NT2/D1 (cell line): ENCODE results near the gene MATK.
"Not testable (repeated sequence)": the region's sequence is repeated elsewhere in the genome, so short reads cannot be mapped to it uniquely, and the experiment has no call there.

ENCODE experiments used
- DNase-seq: peaks from one replicate; pipeline ENCODE4 v3.0.0-alpha.2; 2011; ENCODE audit warnings: low read depth, low spot score
- H3K27me3 ChIP-seq: 2 replicates; pipeline ENCODE4 v1.6.0; 2011; ENCODE audit warnings: mild to moderate bottlenecking; ENCODE audit not compliant: insufficient read length, insufficient read depth
- H3K36me3 ChIP-seq: 2 replicates; pipeline ENCODE4 v1.6.1; 2011; ENCODE audit warnings: mild to moderate bottlenecking, low read length, mixed read lengths; ENCODE audit not compliant: insufficient read depth, insufficient read length
- H3K4me1 ChIP-seq: 2 replicates; pipeline ENCODE4 v1.5.1; 2011; ENCODE audit not compliant: insufficient read depth, insufficient read length
- H3K4me3 ChIP-seq: 2 replicates; pipeline ENCODE4 v1.5.1; 2011; ENCODE audit warnings: low read depth; ENCODE audit not compliant: insufficient read length
- H3K9ac ChIP-seq: 2 replicates; pipeline ENCODE4 v1.6.0; 2011; ENCODE audit warnings: low read depth; ENCODE audit not compliant: insufficient read length
- H3K9me3 ChIP-seq: 2 replicates; pipeline ENCODE4 v1.5.1; 2011; ENCODE audit warnings: mild to moderate bottlenecking, low read length; ENCODE audit not compliant: insufficient read depth
- SUZ12 ChIP-seq: IDR thresholded peaks from 2 replicates; pipeline ENCODE4 v1.6.1; 2011; ENCODE audit not compliant: insufficient read length, insufficient read depth; ENCODE audit errors: extremely low read depth
- YY1 ChIP-seq: IDR thresholded peaks from 2 replicates; pipeline ENCODE4 v1.6.1; 2011; ENCODE audit not compliant: insufficient read length, insufficient read depth
- ZNF274 ChIP-seq: IDR thresholded peaks from 2 replicates; pipeline ENCODE4 v1.6.1; 2011; ENCODE audit warnings: mild to moderate bottlenecking, low read depth, low read length

Gene MATK

DNA sequence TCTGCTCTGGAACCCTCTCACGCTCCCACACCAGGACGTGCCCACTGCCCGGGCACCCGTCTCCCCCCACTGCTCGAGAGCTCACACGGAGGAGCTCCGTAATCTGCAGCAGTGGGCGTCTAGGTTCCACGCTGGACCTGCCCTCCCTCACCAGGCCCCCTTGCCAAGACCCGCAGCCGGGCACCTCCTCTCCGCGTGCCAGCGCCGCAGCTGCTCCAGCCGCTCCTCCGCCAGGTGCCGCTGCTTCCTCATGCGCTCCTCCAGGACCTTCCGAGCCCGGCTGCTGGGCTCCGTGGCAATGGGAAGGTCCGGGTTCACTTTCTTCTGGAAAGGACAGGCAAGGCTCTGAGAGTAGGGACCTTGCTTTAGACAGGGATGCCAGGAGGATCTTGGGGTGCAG, 35.0 kb upstream of the MATK start:
- Histone ChIP-seq H3K9ac (no peak overlapping the region), H3K36me3 (no peaks in the 10 kb centered on the region), H3K27me3 (peaks cover 2% of the 10 kb centered on the region), H3K9me3 (no peaks in the 10 kb centered on the region), H3K4me3 (no peak overlapping the region), H3K4me1 (peaks cover 9% of the 10 kb centered on the region)
- no peak for TF ChIP-seq ZNF274
- no peak for TF ChIP-seq SUZ12
- no peak for TF ChIP-seq YY1
- no peak for DNase-seq

DNA sequence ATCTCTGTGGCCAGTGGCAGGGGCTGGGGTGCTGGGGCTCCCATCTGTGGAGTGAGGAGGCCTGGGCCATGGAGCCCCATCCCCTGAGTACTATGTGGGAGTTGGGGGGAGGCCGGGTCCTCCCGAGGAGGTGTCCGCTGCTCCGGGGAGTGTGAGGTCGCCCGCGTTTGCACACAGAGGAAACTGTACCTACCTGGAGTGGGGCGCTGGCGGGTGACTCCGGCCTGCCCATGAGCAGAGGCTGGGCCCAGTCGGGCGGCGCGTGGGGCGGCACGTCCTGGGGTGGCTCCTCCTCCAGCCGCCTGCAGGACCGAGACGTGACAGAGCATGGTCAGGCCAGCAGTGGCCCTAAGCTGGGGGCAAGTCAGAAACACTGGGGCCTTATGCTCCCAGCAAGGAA, 33.8 kb upstream of the MATK start:
- no peak overlapping the region for H3K9ac ChIP-seq
- no peaks in the 10 kb centered on the region for H3K36me3 ChIP-seq
- H3K9me3 ChIP-seq: no peaks in the 10 kb centered on the region
- H3K27me3 ChIP-seq: peaks cover 2% of the 10 kb centered on the region
- H3K4me3 ChIP-seq: no peak overlapping the region
- TF ChIP-seq SUZ12 (no peak), ZNF274 (no peak), YY1 (no peak)
- H3K4me1 ChIP-seq: peaks cover 4% of the 10 kb centered on the region
- no peak for DNase-seq

DNA sequence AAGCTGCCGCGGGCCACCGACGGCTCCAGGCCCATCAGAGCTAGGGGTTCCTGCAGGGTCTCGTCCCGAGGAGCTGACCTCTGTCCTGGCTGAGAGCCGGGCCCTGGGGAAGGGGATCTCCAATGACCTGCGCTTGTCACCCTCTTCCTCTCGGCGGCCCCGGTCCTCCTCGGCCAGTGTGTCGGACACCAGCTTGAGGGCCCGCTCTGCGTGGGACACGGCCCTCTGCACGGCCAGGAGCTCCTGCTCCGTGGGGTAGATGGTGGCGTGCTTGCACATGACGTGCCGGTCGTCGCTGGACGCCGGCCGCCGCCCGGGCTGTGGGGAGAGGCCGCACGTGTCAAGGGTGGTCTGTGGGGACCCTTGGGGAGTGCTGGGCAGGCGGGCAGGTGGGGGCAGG, 32.7 kb upstream of the MATK start:
- Histone ChIP-seq H3K27me3 (peaks cover 2% of the 10 kb centered on the region), H3K9ac (no peak overlapping the region), H3K4me3 (no peak overlapping the region), H3K9me3 (no peaks in the 10 kb centered on the region), H3K36me3 (no peaks in the 10 kb centered on the region), H3K4me1 (peaks cover 3% of the 10 kb centered on the region)
- DNase-seq: no peak
- no peak for TF ChIP-seq SUZ12
- TF ChIP-seq ZNF274: no peak
- TF ChIP-seq YY1: no peak

DNA sequence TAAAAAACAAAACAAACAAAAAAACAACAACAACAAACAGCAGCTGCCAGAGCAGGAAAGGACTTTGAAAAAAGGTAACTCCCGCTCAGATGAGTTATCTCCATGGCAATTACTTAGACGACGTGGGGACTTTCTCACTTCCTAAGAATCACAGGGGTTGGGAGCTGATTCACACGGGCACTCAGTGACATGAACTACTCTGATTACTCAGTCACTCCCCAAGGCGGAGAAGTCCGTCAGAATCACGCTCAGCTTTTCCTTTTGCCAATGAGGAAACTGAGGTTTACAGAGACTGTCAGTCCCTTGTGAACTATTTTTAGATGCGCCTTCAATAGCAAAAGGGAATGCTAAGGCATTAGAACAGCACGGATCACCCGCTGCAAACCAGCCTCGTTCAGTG, 32.3 kb upstream of the MATK start:
- Histone ChIP-seq H3K27me3 (peaks cover 2% of the 10 kb centered on the region), H3K4me1 (peaks cover 3% of the 10 kb centered on the region), H3K36me3 (no peaks in the 10 kb centered on the region), H3K9me3 (no peaks in the 10 kb centered on the region), H3K9ac (no peak overlapping the region), H3K4me3 (no peak overlapping the region)
- no peak for TF ChIP-seq SUZ12
- TF ChIP-seq ZNF274: no peak
- TF ChIP-seq YY1: no peak
- DNase-seq: no peak

DNA sequence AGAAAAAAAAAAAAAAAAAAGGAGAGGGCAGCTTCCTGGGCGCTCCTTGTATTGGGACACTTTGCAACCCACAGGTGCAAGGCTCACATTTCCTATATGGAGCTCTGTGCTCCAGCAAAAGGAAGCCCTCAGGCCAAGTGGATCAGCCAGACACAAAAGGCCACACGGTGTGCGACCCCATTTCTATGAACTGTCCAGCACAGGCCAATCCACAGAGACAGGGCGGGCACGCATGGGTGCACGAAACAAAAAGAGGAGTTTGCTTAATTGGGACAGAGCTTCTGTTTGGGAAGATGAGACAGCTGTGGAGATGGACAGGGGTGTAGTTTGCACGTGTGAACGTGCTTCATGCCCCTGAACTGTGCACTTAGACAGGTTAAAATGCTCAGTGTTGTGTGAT, 31.6 kb upstream of the MATK start:
- H3K27me3 ChIP-seq: peaks cover 2% of the 10 kb centered on the region
- DNase-seq: no peak
- no peak for TF ChIP-seq ZNF274
- TF ChIP-seq YY1: no peak
- H3K9me3 ChIP-seq: no peaks in the 10 kb centered on the region
- no peak overlapping the region for H3K4me3 ChIP-seq
- peaks cover 3% of the 10 kb centered on the region for H3K4me1 ChIP-seq
- H3K36me3 ChIP-seq: no peaks in the 10 kb centered on the region
- H3K9ac ChIP-seq: no peak overlapping the region

DNA sequence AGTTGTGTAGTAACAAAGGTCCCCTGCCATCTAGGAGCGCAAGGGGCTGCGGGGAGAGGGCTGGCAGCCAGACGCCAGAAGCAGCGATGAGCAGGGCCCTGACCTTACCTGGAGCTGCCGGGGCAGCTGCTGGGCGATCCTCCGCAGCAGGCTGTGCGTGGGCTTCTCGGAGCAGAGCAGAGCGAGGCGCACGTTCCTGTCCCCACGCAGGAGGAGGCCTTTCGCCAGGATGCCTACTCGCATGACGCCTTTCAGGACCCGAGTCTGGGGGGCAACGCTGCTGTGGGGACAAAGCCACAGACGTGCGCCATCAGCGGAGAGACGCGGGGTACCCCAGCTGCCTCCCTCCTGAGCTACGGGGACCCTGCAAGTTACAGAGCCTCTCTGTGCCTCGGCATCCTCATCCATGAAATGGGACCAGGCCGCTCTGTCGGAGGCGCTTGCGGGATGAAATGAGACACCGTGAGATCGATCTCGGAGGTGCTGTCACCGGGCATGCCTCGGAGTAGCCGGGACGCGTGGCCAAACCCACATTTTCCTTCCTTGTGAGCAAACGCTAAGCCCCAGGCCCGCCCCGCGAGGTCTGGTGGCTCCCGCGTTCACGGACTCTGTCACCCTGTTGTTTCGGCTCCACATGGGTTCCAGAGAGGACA, 30.5 kb upstream of the MATK start:
- no peak for DNase-seq
- Histone ChIP-seq H3K9ac (no peak overlapping the region), H3K4me1 (no peaks in the 10 kb centered on the region), H3K4me3 (no peak overlapping the region), H3K9me3 (no peaks in the 10 kb centered on the region), H3K27me3 (no peaks in the 10 kb centered on the region), H3K36me3 (no peaks in the 10 kb centered on the region)
- TF ChIP-seq ZNF274: no peak
- TF ChIP-seq SUZ12: no peak
- TF ChIP-seq YY1: no peak

DNA sequence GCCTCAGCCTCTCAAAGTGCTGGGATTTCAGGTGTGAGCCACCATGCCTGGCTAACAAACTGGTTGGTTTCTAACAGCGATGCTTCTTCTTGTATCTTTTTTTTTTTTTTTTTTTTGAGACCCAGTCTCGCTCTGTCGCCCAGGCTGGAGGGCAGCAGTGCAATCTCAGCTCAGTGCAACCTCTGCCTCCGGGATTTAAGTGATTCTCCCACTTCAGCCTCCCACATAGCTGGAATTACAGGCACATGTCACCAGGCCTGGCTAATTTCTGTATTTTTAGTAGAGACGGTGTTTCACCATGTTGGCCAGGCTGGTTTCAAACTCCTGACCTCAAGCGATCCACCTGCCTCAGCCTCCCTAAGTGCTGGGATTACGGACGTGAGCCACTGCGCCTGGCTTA, 30.0 kb upstream of the MATK start:
- H3K27me3 ChIP-seq, H3K9ac ChIP-seq, H3K4me1 ChIP-seq, H3K9me3 ChIP-seq, H3K36me3 ChIP-seq, H3K4me3 ChIP-seq, DNase-seq: not testable (repeated sequence)

DNA sequence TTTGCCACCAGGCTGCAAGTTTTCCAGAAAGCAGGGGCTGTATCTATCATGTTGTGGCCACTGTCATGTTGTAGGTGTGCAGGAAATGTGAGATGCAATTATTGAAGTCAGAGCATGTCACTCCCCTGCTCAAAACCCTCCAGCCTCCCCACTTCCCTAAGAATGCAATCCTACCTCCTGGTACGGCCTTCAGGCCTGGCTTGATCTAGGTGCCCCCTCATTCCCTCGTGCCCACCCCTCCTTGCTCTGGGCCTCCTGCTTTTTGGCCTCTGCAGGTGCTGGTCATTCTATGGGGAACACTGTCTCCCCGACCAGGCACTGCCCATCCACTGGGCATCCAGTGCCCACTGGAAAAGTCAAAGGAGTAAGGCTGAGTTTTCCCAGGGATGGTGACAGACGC, 28.5 kb upstream of the MATK start:
- H3K36me3 ChIP-seq: no peaks in the 10 kb centered on the region
- H3K27me3 ChIP-seq: no peaks in the 10 kb centered on the region
- TF ChIP-seq ZNF274 (no peak), SUZ12 (no peak), YY1 (no peak)
- peaks cover 3% of the 10 kb centered on the region for H3K4me1 ChIP-seq
- H3K9me3 ChIP-seq: no peaks in the 10 kb centered on the region
- H3K9ac ChIP-seq: no peak overlapping the region
- DNase-seq: no peak
- H3K4me3 ChIP-seq: no peak overlapping the region
